SJSA1 (cell line): ENCODE measurements around the gene OR1J2. TPM values are rescaled to one million over a fixed set of nuclear protein-coding genes. Genes with fewer than 3 reads are reported as not detected.
"Not testable (repeated sequence)": the region's sequence is repeated elsewhere in the genome, so short reads cannot be mapped to it uniquely, and the experiment has no call there.

Experiments
- DNase-seq, 2 experiments: peaks; one replicate each; pipeline ENCODE4 v3.0.0-alpha.2; 2015 to 2020; ENCODE audit warnings: low spot score in 2 of 2, low read depth in 1 of 2
- H3K27ac ChIP-seq: fragments of 250-450 bp; sonication (Bioruptor Pico); 2 replicates; pipeline ENCODE4 v1.5.1; 2020; ENCODE audit warnings: mild to moderate bottlenecking, moderate library complexity
- H3K27me3 ChIP-seq: fragments of 250-450 bp; sonication (Bioruptor Pico); replicated peaks from 2 replicates; pipeline ENCODE4 v1.5.1; 2020; ENCODE audit warnings: mild to moderate bottlenecking, moderate library complexity
- H3K36me3 ChIP-seq: fragments of 250-450 bp; sonication (Bioruptor Pico); 2 replicates; pipeline ENCODE4 v1.5.1; 2020; ENCODE audit warnings: mild to moderate bottlenecking
- H3K4me1 ChIP-seq: fragments of 250-450 bp; sonication (Bioruptor Pico); replicated peaks from 2 replicates; pipeline ENCODE4 v1.6.1; 2021; ENCODE audit warnings: mild to moderate bottlenecking
- H3K4me3 ChIP-seq: fragments of 250-450 bp; sonication (Bioruptor Pico); 2 replicates; pipeline ENCODE4 v1.5.1; 2020; ENCODE audit warnings: mild to moderate bottlenecking
- H3K9me3 ChIP-seq: fragments of 250-450 bp; sonication (Bioruptor Pico); replicated peaks from 2 replicates; pipeline ENCODE4 v1.5.1; 2020; ENCODE audit warnings: mild to moderate bottlenecking
- total RNA-seq: library from RNA; depleted of rRNA; stranded (reverse); fragments of >200 nt; shearing (Covaris generic); gene quantifications from 2 replicates; pipeline ENCODE4 v1.2.3, GENCODE V29; 2014; rRNA removed

Gene OR1J2
- total RNA-seq, 1 experiment from 2014 or later: not detected

- no peaks in the 10 kb centered on the region for H3K9me3 ChIP-seq
Measured at GRCh38 chr9:122518841-122519240, 8.2 kb downstream of the OR1J2 start, which contains the start of gene OR1J4. OR1J4 (plus strand) TSS chr9:122519141; CDS start chr9:122519141, 0 bp downstream.

GRCh38 chr9:122519376-122519775, 8.8 kb downstream of the OR1J2 start:
- Histone ChIP-seq H3K4me1 (no peaks in the 10 kb centered on the region), H3K4me3 (no peak overlapping the region), H3K9me3 (no peaks in the 10 kb centered on the region), H3K36me3 (no peaks in the 10 kb centered on the region), H3K27me3 (no peaks in the 10 kb centered on the region; the same call in 1 of the 2 replicates), H3K27ac (no peak overlapping the region)
- no peak for DNase-seq

More at GRCh38 chr9:122518841-122519240, 8.2 kb downstream of the OR1J2 start, which contains the start of gene OR1J4:
- Histone ChIP-seq H3K36me3 (no peaks in the 10 kb centered on the region), H3K27ac (no peak within 1 kb of the TSS), H3K27me3 (no peaks in the 10 kb centered on the region; the same call in 1 of the 2 replicates), H3K4me1 (no peaks in the 10 kb centered on the region), H3K4me3 (no peak within 1 kb of the TSS)
- DNase-seq: no peak

- Histone ChIP-seq H3K27me3 (no peaks in the 10 kb centered on the region), H3K36me3 (no peaks in the 10 kb centered on the region), H3K4me3 (no peak overlapping the region), H3K9me3 (no peaks in the 10 kb centered on the region), H3K27ac (no peak overlapping the region), H3K4me1 (no peaks in the 10 kb centered on the region)
- DNase-seq: no peak
Measured at GRCh38 chr9:122526602-122527001, 16.0 kb downstream of the OR1J2 start.

- no peak for DNase-seq
- no peaks in the 10 kb centered on the region for H3K4me1 ChIP-seq
- H3K4me3 ChIP-seq: no peak within 1 kb of the TSS
- no peaks in the 10 kb centered on the region for H3K9me3 ChIP-seq
- no peak within 1 kb of the TSS for H3K27ac ChIP-seq
- H3K27me3 ChIP-seq: no peaks in the 10 kb centered on the region
- H3K36me3 ChIP-seq: no peaks in the 10 kb centered on the region
Measured at GRCh38 chr9:122527193-122527592, 16.6 kb downstream of the OR1J2 start, which contains the start of gene OR1N1. OR1N1 (minus strand) TSS chr9:122527293; CDS start chr9:122527293, 0 bp downstream.

GRCh38 chr9:122531157-122531556, 20.6 kb downstream of the OR1J2 start:
- not testable (repeated sequence) for H3K36me3 ChIP-seq

GRCh38 chr9:122536134-122536533, 25.5 kb downstream of the OR1J2 start:
- H3K36me3 ChIP-seq: no peaks in the 10 kb centered on the region
- H3K27me3 ChIP-seq: no peaks in the 10 kb centered on the region
- no peak overlapping the region for H3K4me3 ChIP-seq
- no peaks in the 10 kb centered on the region for H3K9me3 ChIP-seq
- H3K27ac ChIP-seq: no peak overlapping the region
- DNase-seq: no peak
- H3K4me1 ChIP-seq: no peaks in the 10 kb centered on the region

More at GRCh38 chr9:122531157-122531556, 20.6 kb downstream of the OR1J2 start:
- H3K9me3 ChIP-seq, H3K27me3 ChIP-seq, H3K4me3 ChIP-seq, H3K27ac ChIP-seq, H3K4me1 ChIP-seq, DNase-seq: not testable (repeated sequence)

GRCh38 chr9:122537066-122537465, 26.5 kb downstream of the OR1J2 start:
- not testable (repeated sequence) for H3K36me3 ChIP-seq, DNase-seq, H3K9me3 ChIP-seq, H3K27me3 ChIP-seq, H3K4me1 ChIP-seq, H3K27ac ChIP-seq, H3K4me3 ChIP-seq

GRCh38 chr9:122538757-122539156, 28.2 kb downstream of the OR1J2 start:
- no peaks in the 10 kb centered on the region for H3K36me3 ChIP-seq
- DNase-seq: no peak
- H3K27me3 ChIP-seq: no peaks in the 10 kb centered on the region
- H3K27ac ChIP-seq: no peak overlapping the region
- no peaks in the 10 kb centered on the region for H3K4me1 ChIP-seq
- no peak overlapping the region for H3K4me3 ChIP-seq
- H3K9me3 ChIP-seq: no peaks in the 10 kb centered on the region

- DNase-seq: no peak
- H3K27ac ChIP-seq: no peak overlapping the region
Measured at GRCh38 chr9:122546196-122546595, 35.6 kb downstream of the OR1J2 start.

GRCh38 chr9:122551371-122551770, 40.8 kb downstream of the OR1J2 start:
- no peak for DNase-seq
- Histone ChIP-seq H3K27me3 (no peaks in the 10 kb centered on the region; the same call in 1 of the 2 replicates), H3K9me3 (no peaks in the 10 kb centered on the region), H3K4me1 (no peaks in the 10 kb centered on the region), H3K27ac (no peak overlapping the region), H3K36me3 (no peaks in the 10 kb centered on the region), H3K4me3 (no peak overlapping the region)

More at GRCh38 chr9:122546196-122546595, 35.6 kb downstream of the OR1J2 start:
- Histone ChIP-seq H3K4me3 (no peak overlapping the region), H3K36me3 (no peaks in the 10 kb centered on the region), H3K27me3 (no peaks in the 10 kb centered on the region; the same call in 1 of the 2 replicates), H3K9me3 (no peaks in the 10 kb centered on the region), H3K4me1 (no peaks in the 10 kb centered on the region)

- no peak within 1 kb of the TSS for H3K27ac ChIP-seq
- no peaks in the 10 kb centered on the region for H3K36me3 ChIP-seq
- H3K4me3 ChIP-seq: no peak within 1 kb of the TSS
- DNase-seq: no peak
- no peaks in the 10 kb centered on the region for H3K9me3 ChIP-seq
- H3K27me3 ChIP-seq: no peaks in the 10 kb centered on the region
- H3K4me1 ChIP-seq: no peaks in the 10 kb centered on the region
Measured at GRCh38 chr9:122552812-122553211, 42.2 kb downstream of the OR1J2 start, which contains the start of gene OR1N2. OR1N2 (plus strand) TSS chr9:122553112; CDS start chr9:122553212, 100 bp downstream.

Other genes with a start within 250 kb of the OR1J2 start
- gene RBM18, start 246.0 kb upstream of the OR1J2 start, total RNA-seq: 9.8 and 17.6 TPM in 2 replicates
- 21.8 and 26.6 TPM in 2 replicates for gene MRRF, start 245.9 kb upstream of the OR1J2 start, total RNA-seq
- 0.39 and 0.97 TPM in 2 replicates for gene PTGS1, start 139.8 kb upstream of the OR1J2 start, total RNA-seq
- not detected in 2 replicates for gene OR1J1, start 32.9 kb upstream of the OR1J2 start, total RNA-seq
- not detected in 2 replicates for gene OR1J4, start 8.3 kb downstream of the OR1J2 start, total RNA-seq
- gene OR1N1, start 16.5 kb downstream of the OR1J2 start, total RNA-seq: not detected in 2 replicates
- gene OR1N2, start 42.3 kb downstream of the OR1J2 start, total RNA-seq: not detected in 2 replicates
- gene OR1L8, start 72.6 kb downstream of the OR1J2 start, total RNA-seq: not detected in 2 replicates
- not detected in 2 replicates for gene OR1Q1, start 103.9 kb downstream of the OR1J2 start, total RNA-seq
- gene OR1B1, start 146.8 kb downstream of the OR1J2 start, total RNA-seq: not detected in 2 replicates
- not detected in 2 replicates for gene OR1L1, start 150.9 kb downstream of the OR1J2 start, total RNA-seq
- not detected in 2 replicates for gene OR1L3, start 164.3 kb downstream of the OR1J2 start, total RNA-seq
- not detected in 2 replicates for gene OR1L4, start 213.2 kb downstream of the OR1J2 start, total RNA-seq
- not detected in 2 replicates for gene OR1L6, start 231.5 kb downstream of the OR1J2 start, total RNA-seq